Immature natural killer cell (primary cell): ENCODE results near the gene UBAC2. TPM values are rescaled to one million over a fixed set of nuclear protein-coding genes. Genes with fewer than 3 reads are reported as not detected.

Source experiments
- DNase-seq, 3 donors: peaks; one replicate each; pipeline ENCODE4 v3.0.0; 2022; ENCODE audit warnings: mixed read lengths in 1 of 3
- H3K27ac Mint-ChIP-seq, 6 donors: one replicate each; pipeline ENCODE4 v1.8.0; 2020; ENCODE audit warnings: mixed read lengths in 6 of 6, mild to moderate bottlenecking in 5 of 6, inconsistent platforms in 4 of 6, moderate library complexity in 3 of 6
- H3K27me3 Mint-ChIP-seq, 3 donors: one replicate each; pipeline ENCODE4 v1.8.0; 2020 to 2021; ENCODE audit warnings: low read depth in 3 of 3, mild to moderate bottlenecking in 3 of 3, mixed read lengths in 3 of 3, moderate library complexity in 3 of 3, inconsistent platforms in 1 of 3
- H3K36me3 Mint-ChIP-seq, 3 donors: one replicate each; pipeline ENCODE4 v1.8.0; 2020; ENCODE audit warnings: mixed read lengths in 3 of 3, inconsistent platforms in 2 of 3, mild to moderate bottlenecking in 2 of 3
- H3K4me1 Mint-ChIP-seq, 2 donors: one replicate each; pipeline ENCODE4 v1.8.0; 2020; ENCODE audit warnings: inconsistent platforms in 2 of 2, mild to moderate bottlenecking in 2 of 2, mixed read lengths in 2 of 2, moderate library complexity in 1 of 2
- H3K4me3 Mint-ChIP-seq, 5 donors: one replicate each; pipeline ENCODE4 v1.8.0; 2020; ENCODE audit warnings: mild to moderate bottlenecking in 5 of 5, mixed read lengths in 5 of 5, inconsistent platforms in 3 of 5, moderate library complexity in 3 of 5
- H3K9me3 Mint-ChIP-seq, 6 donors: one replicate each; pipeline ENCODE4 v1.8.0; 2020; ENCODE audit warnings: mild to moderate bottlenecking in 6 of 6, mixed read lengths in 6 of 6, inconsistent platforms in 4 of 6, moderate library complexity in 3 of 6
- polyA plus RNA-seq, 3 donors: library from polyadenylated mRNA; unstranded; fragments of 300-500 nt; fragmentation: Illumina TruSeq; gene quantifications; one replicate each; pipeline ENCODE4 v1.2.3, GENCODE V29; 2021

The UBAC2 gene
- polyA plus RNA-seq, 3 donors from 2014 or later: 114 to 130 (median 115) TPM

DNA sequence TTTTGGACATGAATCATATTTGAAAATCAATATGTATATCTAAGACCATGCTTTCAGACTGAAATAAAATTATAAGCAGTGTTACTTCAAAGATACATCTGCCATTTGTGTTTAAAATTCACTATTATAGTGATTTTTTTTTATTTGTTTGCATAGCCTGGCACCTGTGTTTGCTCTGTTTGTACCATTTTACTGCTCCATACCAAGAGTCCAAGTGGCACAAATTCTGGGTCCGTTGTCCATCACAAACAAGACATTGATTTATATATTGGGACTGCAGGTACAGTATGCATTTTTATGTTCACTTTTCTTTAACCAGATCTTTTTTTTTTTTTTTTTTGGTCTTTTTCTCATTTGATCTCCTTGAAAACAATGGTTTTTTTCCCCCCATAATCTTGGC is 113.3 kb downstream of the UBAC2 start:
- DNase-seq: no peak
- Mint-ChIP-seq H3K36me3 (peaks cover 9 to 31% (median 11%) of the 10 kb centered on the region in 3 donors), H3K4me3 (peak overlapping the region in 1 of 5 donors; percentile 78), H3K27me3 (peaks cover 0 to 1% (median 0%) of the 10 kb centered on the region in 3 donors), H3K9me3 (no peaks in the 10 kb centered on the region), H3K4me1 (peaks cover 29 to 58% of the 10 kb centered on the region in 2 donors), H3K27ac (peak overlapping the region in 3 of 6 donors; percentile 2 to 87 (median 72))

DNA sequence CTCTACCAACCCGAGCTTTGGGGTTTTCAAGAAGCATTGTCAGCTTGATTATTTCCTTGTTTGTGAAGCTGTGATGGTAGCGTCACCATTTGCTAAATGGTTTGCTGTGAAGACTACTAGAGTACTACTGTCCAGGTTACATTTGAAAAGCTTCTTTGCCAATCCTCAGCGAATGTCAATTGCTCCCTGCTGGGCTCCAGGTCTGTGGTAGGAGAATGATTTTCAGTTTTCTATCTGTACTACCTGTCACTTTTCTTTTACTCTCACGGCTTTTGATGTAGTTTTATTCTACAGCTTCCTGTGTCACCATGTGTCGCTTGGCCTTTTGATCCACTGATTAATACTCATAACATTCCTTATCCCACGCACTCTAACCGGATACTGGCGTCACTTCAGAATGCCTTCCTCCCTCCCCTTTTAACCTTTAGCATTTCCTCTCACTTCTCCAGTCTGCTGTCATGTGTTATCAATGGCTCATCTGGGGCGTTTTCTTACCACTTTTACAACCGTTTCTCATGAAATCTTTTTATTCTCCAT is 114.1 kb downstream of the UBAC2 start:
- H3K9me3 Mint-ChIP-seq: no peaks in the 10 kb centered on the region
- H3K4me3 Mint-ChIP-seq: peak overlapping the region; percentile 14 to 78 (median 43)
- H3K4me1 Mint-ChIP-seq: peaks cover 29 to 58% of the 10 kb centered on the region in 2 donors
- peak in 1 of 3 donors; percentile 15 for DNase-seq
- H3K36me3 Mint-ChIP-seq: peaks cover 17 to 35% (median 17%) of the 10 kb centered on the region in 3 donors
- H3K27ac Mint-ChIP-seq: peak overlapping the region; percentile 2 to 87 (median 72)
- peaks cover 0 to 1% (median 0%) of the 10 kb centered on the region in 3 donors for H3K27me3 Mint-ChIP-seq

DNA sequence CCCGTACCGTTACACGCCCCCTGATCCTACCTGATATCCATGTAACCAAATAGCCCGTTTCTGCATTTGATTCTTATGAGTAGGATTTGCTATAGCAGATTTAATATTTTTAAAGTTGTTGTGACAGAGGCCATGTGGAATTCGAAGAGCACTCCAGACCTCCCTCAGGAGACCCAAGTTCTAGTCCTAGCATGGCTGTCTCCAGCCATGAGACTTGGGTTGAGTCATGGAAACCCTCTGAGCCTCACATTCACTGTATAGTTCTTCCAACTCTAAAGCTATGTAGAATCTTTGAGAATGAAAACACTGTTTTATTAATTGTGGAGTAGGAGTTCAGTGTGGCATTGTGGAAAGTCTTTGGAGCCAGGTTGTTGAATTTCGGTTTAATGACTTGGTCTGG is 114.5 kb downstream of the UBAC2 start:
- Mint-ChIP-seq H3K27ac (peak overlapping the region; percentile 2 to 87 (median 72)), H3K36me3 (peaks cover 20 to 39% (median 21%) of the 10 kb centered on the region in 3 donors), H3K27me3 (peaks cover 0 to 1% (median 0%) of the 10 kb centered on the region in 3 donors), H3K4me1 (peaks cover 29 to 58% of the 10 kb centered on the region in 2 donors), H3K4me3 (peak overlapping the region in 4 of 5 donors; percentile 14 to 78 (median 44)), H3K9me3 (no peaks in the 10 kb centered on the region)
- no peak for DNase-seq

DNA sequence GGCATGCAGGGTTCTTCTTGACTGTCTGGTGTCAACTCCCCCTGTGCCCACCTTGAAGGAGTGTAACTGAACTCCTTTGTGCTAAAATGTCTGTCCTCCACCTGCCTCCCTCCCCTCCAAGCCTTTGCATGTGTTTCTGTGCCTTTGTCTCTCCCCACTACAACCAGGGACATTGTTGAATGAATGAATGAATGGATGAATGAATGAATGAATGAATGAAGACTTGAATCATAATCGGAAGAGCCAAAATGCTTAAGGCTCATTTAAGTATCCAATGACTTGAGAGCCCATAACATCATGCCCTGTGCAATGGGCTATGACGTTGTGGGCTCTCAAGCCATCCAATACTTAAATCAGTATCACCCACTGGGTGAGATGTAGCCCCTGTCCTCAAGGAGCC is 115.6 kb downstream of the UBAC2 start:
- Mint-ChIP-seq H3K27me3 (peaks cover 0 to 1% (median 0%) of the 10 kb centered on the region in 3 donors), H3K27ac (peak overlapping the region in 3 of 6 donors; percentile 15 to 32 (median 31)), H3K4me3 (no peak overlapping the region), H3K36me3 (peaks cover 20 to 39% (median 21%) of the 10 kb centered on the region in 3 donors), H3K9me3 (no peaks in the 10 kb centered on the region), H3K4me1 (peaks cover 26 to 53% of the 10 kb centered on the region in 2 donors)
- no peak for DNase-seq

DNA sequence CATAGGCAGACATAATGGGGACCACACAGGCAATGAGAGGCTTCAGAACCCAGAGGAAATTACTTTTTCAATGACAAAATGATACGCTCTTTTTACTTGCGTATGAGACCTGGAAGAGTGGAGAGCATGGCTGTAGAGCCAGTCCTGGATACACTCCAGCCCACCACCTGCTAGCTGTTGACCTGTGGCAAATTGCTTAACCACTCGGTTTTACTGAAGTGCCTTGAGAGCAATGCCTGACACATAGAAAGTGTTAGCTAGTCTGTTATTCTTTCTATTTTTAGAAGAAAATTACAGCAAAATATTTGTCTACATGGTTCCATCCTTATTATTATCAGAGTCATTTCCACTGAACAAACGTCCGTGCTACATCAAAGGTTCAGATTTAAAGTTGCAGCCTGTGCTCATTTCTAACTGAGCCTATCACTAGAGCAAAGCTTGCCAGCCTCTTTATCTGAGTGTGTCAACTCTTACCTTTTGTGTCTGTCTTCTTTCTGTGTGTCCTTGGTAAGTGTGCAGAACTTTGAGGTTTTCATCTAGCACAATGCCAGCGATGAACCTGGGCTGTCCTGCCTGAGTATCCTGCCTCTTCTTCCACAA is 116.1 kb downstream of the UBAC2 start:
- Mint-ChIP-seq H3K27ac (peak overlapping the region in 3 of 6 donors; percentile 12 to 21 (median 13)), H3K4me3 (no peak overlapping the region), H3K27me3 (peaks cover 0 to 1% (median 0%) of the 10 kb centered on the region in 3 donors), H3K4me1 (peaks cover 28 to 55% of the 10 kb centered on the region in 2 donors), H3K36me3 (peaks cover 20 to 39% (median 21%) of the 10 kb centered on the region in 3 donors), H3K9me3 (no peaks in the 10 kb centered on the region)
- no peak for DNase-seq

DNA sequence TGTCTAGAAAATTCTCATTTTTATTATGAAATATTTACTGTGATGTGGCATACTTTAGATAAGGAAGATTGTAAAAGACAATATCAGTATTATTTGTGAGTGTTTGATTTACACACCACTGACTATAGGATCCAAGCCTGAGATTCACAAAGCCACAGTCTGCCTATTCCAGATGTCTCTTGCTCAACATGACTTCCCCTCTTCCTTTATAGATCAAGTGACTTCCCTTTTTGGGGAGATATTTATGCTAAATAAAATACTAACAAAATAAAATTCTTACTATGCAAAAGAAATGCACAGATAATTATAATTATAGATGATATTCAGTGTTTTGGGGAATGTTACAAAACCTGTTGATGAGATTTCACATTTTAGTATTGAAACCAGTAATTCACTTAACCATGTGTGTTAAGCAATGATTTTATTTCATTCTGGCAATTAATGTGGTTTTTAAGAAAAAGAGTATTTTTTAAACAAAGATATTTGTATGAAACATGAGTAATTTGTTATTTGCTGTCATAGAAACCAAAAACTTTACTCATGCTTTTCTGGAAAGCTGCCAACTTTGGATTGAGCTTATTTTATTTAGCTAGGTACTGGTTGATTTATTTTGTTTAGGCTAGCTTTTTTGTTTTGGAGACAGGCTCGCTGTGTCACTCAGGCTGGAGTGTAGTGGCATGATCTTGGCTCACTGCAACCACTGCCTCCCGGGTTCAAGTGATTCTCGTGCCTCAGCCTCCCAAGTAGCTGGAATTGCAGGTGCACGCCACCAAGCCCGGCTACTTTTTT is 120.2 kb downstream of the UBAC2 start:
- H3K36me3 Mint-ChIP-seq: peaks cover 32 to 38% (median 36%) of the 10 kb centered on the region in 3 donors
- H3K4me1 Mint-ChIP-seq: peaks cover 22 to 59% of the 10 kb centered on the region in 2 donors
- peaks cover 0 to 2% (median 0%) of the 10 kb centered on the region in 3 donors for H3K27me3 Mint-ChIP-seq
- no peak overlapping the region for H3K4me3 Mint-ChIP-seq
- no peak for DNase-seq
- no peak overlapping the region for H3K27ac Mint-ChIP-seq
- no peaks in the 10 kb centered on the region for H3K9me3 Mint-ChIP-seq

DNA sequence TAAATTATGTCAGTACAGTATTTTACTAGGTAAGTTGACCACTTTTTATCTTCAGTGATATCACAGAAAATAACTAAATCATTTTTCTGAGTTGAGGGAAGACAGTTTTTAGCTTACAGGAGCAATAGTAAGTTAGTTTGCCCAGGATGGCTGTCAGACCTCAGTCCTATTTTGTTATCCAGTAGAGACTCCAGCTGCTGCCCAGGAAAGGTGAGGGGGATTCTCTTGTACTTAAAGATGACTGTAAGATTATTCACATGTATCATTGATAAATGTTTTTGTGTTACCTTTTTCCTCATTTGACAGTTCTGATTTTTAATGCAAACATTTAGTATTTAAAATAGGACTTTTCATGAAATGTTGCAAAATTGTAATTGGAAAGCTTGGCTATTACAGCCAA is 121.1 kb downstream of the UBAC2 start:
- peak overlapping the region in 5 of 6 donors; percentile 38 to 87 (median 73) for H3K27ac Mint-ChIP-seq
- no peak for DNase-seq
- no peak overlapping the region for H3K4me3 Mint-ChIP-seq
- H3K9me3 Mint-ChIP-seq: no peaks in the 10 kb centered on the region
- H3K4me1 Mint-ChIP-seq: peaks cover 21 to 58% of the 10 kb centered on the region in 2 donors
- peaks cover 0 to 2% (median 0%) of the 10 kb centered on the region in 3 donors for H3K27me3 Mint-ChIP-seq
- H3K36me3 Mint-ChIP-seq: peaks cover 26 to 39% (median 34%) of the 10 kb centered on the region in 3 donors

DNA sequence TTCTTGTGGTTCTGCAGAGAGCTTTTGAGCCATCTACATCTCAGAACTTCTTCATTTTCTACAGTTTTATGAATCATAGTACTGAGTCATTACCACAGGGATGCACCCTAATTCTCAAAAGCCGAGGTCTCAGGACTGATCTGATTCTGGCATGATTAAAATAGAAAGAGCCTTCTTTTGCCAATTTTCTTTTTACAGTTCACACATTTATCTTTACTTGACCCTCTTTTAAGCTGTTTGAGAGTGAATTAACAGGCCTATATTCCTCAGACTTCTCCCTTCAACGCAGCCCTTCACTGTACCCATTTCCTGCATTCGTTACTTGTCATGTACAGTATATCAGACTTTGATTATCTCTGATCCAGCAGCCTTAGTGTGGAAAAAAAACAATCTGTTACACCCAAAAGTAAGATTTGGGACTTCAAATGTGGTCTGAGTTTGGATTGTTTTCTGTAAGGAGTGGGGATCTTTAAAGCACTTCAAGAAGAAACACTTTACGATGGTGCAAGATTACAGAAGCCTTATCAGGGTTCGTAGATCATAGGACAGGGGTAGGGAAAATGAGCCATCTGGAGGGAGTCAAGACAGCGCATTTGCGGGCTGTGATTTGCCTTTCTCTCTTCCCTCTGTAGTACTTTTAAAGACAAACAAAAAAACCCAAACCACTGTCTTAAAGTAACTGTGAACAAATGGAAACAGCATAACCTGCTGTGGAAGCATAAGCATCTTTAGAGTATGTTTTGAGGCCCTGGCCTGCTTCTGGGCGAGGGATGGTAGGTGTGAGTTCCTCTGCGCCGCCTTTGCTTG is 121.8 kb downstream of the UBAC2 start:
- Mint-ChIP-seq H3K4me3 (peak overlapping the region in 3 of 5 donors; percentile 33 to 66 (median 43)), H3K27ac (peak overlapping the region; percentile 38 to 87 (median 70)), H3K27me3 (peaks cover 0 to 2% (median 0%) of the 10 kb centered on the region in 3 donors), H3K36me3 (peaks cover 26 to 38% (median 27%) of the 10 kb centered on the region in 3 donors), H3K9me3 (no peaks in the 10 kb centered on the region), H3K4me1 (peaks cover 21 to 52% of the 10 kb centered on the region in 2 donors)
- DNase-seq: no peak

DNA sequence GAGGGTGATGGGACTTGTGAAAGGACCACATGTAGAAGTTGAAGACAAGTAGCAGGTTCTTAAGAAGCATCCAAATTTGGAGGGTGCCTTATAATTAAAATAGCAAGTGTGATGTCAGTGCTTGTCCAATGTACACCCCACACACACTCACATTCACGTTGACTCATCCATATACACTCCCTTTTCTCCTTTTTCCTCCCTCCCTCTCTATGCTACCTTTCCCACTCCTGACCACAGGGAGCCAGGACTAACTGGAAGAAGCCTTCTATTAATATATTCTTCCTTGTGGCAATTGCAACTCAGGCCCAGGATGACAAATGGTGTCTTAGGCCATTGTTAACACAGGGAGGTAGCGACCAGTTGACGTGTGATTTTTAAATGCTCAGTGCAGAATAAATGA is 122.8 kb downstream of the UBAC2 start:
- Mint-ChIP-seq H3K27ac (peak overlapping the region in 5 of 6 donors; percentile 64 to 87 (median 73)), H3K4me1 (peaks cover 21 to 52% of the 10 kb centered on the region in 2 donors), H3K4me3 (peak overlapping the region in 1 of 5 donors; percentile 18), H3K36me3 (peaks cover 26 to 38% (median 28%) of the 10 kb centered on the region in 3 donors), H3K27me3 (peaks cover 0 to 2% (median 0%) of the 10 kb centered on the region in 3 donors), H3K9me3 (no peaks in the 10 kb centered on the region)
- no peak for DNase-seq

DNA sequence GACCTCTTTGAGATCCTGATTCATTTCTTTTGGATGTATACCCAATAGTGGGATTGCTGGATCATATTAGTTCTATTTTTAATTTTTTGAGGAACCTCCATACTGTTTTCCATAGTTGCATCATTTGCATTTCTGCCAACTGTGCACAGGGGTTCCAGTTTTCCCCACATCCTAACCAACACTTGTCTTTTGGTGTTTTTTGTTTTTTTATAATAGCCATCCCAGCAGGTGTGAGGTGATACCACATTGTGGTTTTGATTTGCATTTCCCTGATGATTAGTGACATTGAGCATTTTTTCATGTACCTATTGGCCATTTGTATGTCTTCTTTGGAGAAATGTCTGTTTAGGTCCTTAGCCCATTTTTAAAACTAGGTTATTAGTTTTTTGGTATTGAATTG is 125.4 kb downstream of the UBAC2 start:
- no peak overlapping the region for H3K27ac Mint-ChIP-seq
- H3K36me3 Mint-ChIP-seq: peaks cover 28 to 36% (median 31%) of the 10 kb centered on the region in 3 donors
- H3K27me3 Mint-ChIP-seq: peaks cover 0 to 2% (median 0%) of the 10 kb centered on the region in 3 donors
- DNase-seq: no peak
- no peak overlapping the region for H3K4me3 Mint-ChIP-seq
- H3K9me3 Mint-ChIP-seq: no peaks in the 10 kb centered on the region
- H3K4me1 Mint-ChIP-seq: peaks cover 21 to 55% of the 10 kb centered on the region in 2 donors

DNA sequence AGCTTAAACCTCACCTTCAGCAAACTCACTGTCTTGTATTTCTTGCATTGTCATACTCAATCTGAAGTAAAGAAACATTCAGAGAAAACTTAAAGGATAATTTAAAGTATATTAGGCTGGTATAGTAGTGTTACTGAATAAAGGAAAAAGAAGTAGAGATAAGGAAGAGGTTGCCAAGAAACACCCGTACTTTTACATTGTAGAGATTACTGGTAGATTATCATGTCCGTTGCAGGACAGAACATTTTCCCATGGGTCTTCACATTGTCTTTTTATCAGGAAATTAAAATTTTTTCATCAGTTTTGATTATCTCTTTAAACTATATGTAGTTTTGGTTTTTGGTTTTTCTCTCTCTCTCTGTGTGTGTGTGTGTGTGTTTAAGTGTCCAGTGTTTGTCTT is 126.5 kb downstream of the UBAC2 start:
- H3K4me3 Mint-ChIP-seq: no peak overlapping the region
- H3K36me3 Mint-ChIP-seq: peaks cover 28 to 40% (median 31%) of the 10 kb centered on the region in 3 donors

DNA sequence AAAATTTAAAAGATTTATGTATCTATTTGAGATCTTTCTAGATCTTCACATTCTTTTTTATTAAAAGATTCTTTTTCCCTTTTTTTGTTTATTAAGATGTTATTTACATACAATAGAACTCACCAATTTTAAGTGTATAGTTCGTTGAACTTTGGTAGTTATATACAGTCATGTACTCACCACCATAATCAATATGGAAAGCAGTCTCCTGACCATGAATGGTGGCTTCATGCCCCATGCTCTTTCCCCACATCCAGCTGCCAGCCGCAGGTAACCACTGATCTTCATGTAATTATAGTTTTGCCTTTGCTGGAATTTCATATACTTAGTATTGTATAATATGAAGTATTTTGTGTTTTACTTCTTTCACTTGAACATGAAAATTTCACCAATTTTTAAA is 127.1 kb downstream of the UBAC2 start:
- H3K9me3 Mint-ChIP-seq: no peaks in the 10 kb centered on the region
- peaks cover 24 to 57% of the 10 kb centered on the region in 2 donors for H3K4me1 Mint-ChIP-seq
- no peak overlapping the region for H3K4me3 Mint-ChIP-seq
- no peaks in the 10 kb centered on the region for H3K27me3 Mint-ChIP-seq
- peaks cover 28 to 46% (median 32%) of the 10 kb centered on the region in 3 donors for H3K36me3 Mint-ChIP-seq
- no peak for DNase-seq
- H3K27ac Mint-ChIP-seq: peak overlapping the region in 1 of 6 donors; percentile 38

More for the DNA sequence above, 126.5 kb downstream of the UBAC2 start:
- Mint-ChIP-seq H3K27me3 (peaks cover 0 to 2% (median 0%) of the 10 kb centered on the region in 3 donors), H3K27ac (peak overlapping the region in 1 of 6 donors; percentile 38), H3K4me1 (peaks cover 24 to 57% of the 10 kb centered on the region in 2 donors), H3K9me3 (no peaks in the 10 kb centered on the region)
- no peak for DNase-seq

DNA sequence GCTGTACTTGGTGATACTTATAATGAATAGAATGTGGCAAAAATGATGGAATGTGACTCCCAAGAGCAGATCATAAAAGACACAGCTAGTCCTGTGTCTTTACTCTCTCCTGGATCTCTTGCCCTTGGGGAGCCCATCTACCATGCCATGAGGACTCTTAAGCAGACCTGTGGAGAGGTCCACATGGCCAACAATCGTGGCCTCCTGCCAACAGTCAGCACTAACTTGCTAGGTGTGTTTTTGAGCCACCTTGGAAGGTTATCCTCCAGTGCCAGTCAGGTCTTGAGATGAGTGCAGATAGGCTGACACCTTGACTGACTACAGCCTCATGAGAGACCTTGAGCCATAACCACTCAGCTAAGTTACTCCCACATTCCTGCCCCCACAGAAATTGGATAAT is 128.8 kb downstream of the UBAC2 start:
- H3K27me3 Mint-ChIP-seq: peaks cover 0 to 1% (median 0%) of the 10 kb centered on the region in 3 donors
- peaks cover 21 to 46% of the 10 kb centered on the region in 2 donors for H3K4me1 Mint-ChIP-seq
- no peak overlapping the region for H3K4me3 Mint-ChIP-seq
- no peaks in the 10 kb centered on the region for H3K9me3 Mint-ChIP-seq
- H3K36me3 Mint-ChIP-seq: peaks cover 28 to 45% (median 35%) of the 10 kb centered on the region in 3 donors
- no peak for DNase-seq
- H3K27ac Mint-ChIP-seq: no peak overlapping the region
